ENCODE results near the gene ZNF786.

The ZNF786 gene

GRCh38 chr7:149028346-149029109, 62.0 kb downstream of the ZNF786 start, which contains the start of gene PDIA4:
Gene PDIA4 (minus strand): TSS chr7:149028505. CDS start chr7:149028408, 97 bp downstream.
- DNase-seq (ENCODE audit: low read depth): peak; percentile 100

- DNase-seq (ENCODE audit: low read depth): no peak
Measured at GRCh38 chr7:149027611-149028345, 62.7 kb downstream of the ZNF786 start.

GRCh38 chr7:149027055-149027454, 63.5 kb downstream of the ZNF786 start:
- no peak for DNase-seq (ENCODE audit: low read depth)

GRCh38 chr7:149023662-149024061, 66.9 kb downstream of the ZNF786 start:
- DNase-seq (ENCODE audit: low read depth): no peak

GRCh38 chr7:149022756-149023360, 67.7 kb downstream of the ZNF786 start:
- DNase-seq (ENCODE audit: low read depth): no peak

- no peak for DNase-seq (ENCODE audit: low read depth)
Measured at GRCh38 chr7:149021725-149022062, 68.8 kb downstream of the ZNF786 start.

- DNase-seq (ENCODE audit: low read depth): no peak
Measured at GRCh38 chr7:149020483-149020882, 70.0 kb downstream of the ZNF786 start.
